AG04449 (cell line): Measurements from ENCODE around the gene WIPF1.
A peak's percentile ranks its signal among the peaks of the same experiment; 100 is the strongest.

Source experiments
- CTCF ChIA-PET: fragments of 350-600 bp; formaldehyde crosslinking; extraction: SDS; loops from one replicate; lab custom pipeline; 2021; ENCODE audit warnings: antibody characterized with exemption; lab: Yijun Ruan, JAX
- POLR2A ChIA-PET: fragments of 400-600, 350-600 bp; formaldehyde crosslinking; extraction: SDS; loops from one replicate; lab custom pipeline; 2020; ENCODE audit warnings: antibody characterized with exemption, inconsistent platforms; lab: Yijun Ruan, JAX
- DNase-seq: peaks from one replicate; pipeline ENCODE4 v3.0.0-alpha.2; 2010; ENCODE audit warnings: low read depth, low spot score
- H3K4me3 ChIP-seq: 2 replicates; pipeline ENCODE4 v1.5.1; 2011; ENCODE audit warnings: low read depth, mild to moderate bottlenecking, control low read depth, low read length
- TF ChIP-seq, protein P1 (sequence below): IDR thresholded peaks from one replicate; pipeline ENCODE4 v1.5.1; 2011; ENCODE audit warnings: mild to moderate bottlenecking, moderate library complexity, low read length, control low read depth, inconsistent platforms; ENCODE audit not compliant: insufficient read depth; ENCODE audit errors: missing control alignments

WIPF1 gene

DNA sequence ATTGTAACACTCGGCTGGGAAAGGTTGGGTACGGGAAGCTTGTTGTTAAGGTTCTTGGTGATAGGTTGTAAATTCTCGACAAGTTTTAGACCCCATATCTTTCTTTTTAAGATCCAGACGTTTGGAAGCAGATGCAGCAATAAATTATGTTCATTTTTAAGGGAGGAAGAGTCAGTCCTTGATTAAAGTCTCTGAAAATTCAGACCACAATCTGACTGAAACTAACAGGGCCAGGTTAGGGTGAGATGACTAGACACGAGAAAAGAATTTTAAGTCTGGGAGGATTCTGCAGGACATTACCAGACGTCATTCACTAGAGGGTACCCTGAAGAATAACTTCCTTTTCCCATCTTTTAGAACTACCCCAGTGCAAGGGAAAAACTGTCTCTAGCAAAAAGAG, 16.1 kb downstream of the WIPF1 start:
- ChIA-PET CTCF (interaction anchor here (1.0 to 27.2 kb wide), 5 partner anchors 15 to 119 kb away, joined by 3 to 666 read pairs (median 4); no protein-coding TSS in a partner anchor), POLR2A (no interaction called here)
- DNase-seq: no peak
- no peak overlapping the region for H3K4me3 ChIP-seq
- TF ChIP-seq, protein P1, sequence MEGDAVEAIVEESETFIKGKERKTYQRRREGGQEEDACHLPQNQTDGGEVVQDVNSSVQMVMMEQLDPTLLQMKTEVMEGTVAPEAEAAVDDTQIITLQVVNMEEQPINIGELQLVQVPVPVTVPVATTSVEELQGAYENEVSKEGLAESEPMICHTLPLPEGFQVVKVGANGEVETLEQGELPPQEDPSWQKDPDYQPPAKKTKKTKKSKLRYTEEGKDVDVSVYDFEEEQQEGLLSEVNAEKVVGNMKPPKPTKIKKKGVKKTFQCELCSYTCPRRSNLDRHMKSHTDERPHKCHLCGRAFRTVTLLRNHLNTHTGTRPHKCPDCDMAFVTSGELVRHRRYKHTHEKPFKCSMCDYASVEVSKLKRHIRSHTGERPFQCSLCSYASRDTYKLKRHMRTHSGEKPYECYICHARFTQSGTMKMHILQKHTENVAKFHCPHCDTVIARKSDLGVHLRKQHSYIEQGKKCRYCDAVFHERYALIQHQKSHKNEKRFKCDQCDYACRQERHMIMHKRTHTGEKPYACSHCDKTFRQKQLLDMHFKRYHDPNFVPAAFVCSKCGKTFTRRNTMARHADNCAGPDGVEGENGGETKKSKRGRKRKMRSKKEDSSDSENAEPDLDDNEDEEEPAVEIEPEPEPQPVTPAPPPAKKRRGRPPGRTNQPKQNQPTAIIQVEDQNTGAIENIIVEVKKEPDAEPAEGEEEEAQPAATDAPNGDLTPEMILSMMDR: no peak

DNA sequence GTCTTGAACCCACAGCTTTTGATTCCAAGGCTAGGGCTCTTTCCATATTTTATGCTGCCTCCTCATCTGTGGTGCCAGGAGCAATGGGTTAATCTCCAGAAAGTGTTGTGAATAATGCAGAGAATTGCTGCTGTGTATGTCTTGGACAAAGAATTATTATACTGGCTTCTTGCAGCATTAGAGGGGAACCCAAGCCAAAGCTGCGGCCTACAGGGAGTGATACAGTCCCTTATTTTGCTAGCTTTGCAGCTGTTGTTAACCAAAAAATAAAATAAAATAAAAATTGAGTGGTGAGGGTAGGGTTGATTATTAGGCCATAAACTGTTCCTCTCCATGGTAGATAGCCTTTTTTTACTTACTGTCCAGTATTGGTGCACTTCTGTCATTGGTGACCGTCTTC, 16.7 kb downstream of the WIPF1 start:
- ChIA-PET CTCF (interaction anchor here (0.7 to 27.2 kb wide), 6 partner anchors 10 to 111 kb away, joined by 3 to 666 read pairs (median 10); no protein-coding TSS in a partner anchor), POLR2A (no interaction called here)
- TF ChIP-seq, protein P1: no peak
- no peak overlapping the region for H3K4me3 ChIP-seq
- no peak for DNase-seq

DNA sequence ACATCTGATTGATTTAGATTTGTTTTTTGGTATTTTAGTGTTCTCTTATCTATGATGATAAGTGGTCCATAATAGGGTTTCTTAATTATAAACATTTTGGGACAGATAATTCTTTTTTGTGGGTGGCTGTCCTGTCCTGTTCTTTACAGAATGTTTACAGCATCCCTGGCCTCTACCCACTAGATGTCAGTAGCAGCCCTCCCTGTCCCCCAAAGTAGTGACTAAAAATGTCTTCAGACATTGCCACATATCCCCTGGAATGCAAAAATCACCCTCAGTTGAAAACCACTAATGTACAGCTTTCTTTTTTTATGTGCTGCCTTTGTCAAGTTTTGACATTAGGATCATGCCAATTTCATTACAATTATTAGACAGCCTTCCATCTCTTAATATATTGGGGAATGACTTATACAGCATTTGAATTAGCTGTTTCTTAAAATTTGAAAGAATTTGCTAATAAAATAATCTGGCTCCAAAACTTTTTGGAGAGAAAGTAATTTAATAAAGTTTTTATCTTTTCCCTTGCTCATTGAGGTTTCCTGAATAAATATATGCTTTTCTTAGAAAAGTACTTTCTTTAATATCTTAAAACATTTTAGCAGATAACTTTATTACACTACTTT, 19.5 kb downstream of the WIPF1 start:
- ChIA-PET CTCF (interaction anchor here (0.6 to 27.2 kb wide), 25 partner anchors 8 to 428 kb away, joined by 3 to 666 read pairs (median 5); partner anchors contain the start of gene WIPF1), POLR2A (no interaction called here)
- no peak overlapping the region for H3K4me3 ChIP-seq
- TF ChIP-seq, protein P1: peak; percentile 66
- no peak for DNase-seq

DNA sequence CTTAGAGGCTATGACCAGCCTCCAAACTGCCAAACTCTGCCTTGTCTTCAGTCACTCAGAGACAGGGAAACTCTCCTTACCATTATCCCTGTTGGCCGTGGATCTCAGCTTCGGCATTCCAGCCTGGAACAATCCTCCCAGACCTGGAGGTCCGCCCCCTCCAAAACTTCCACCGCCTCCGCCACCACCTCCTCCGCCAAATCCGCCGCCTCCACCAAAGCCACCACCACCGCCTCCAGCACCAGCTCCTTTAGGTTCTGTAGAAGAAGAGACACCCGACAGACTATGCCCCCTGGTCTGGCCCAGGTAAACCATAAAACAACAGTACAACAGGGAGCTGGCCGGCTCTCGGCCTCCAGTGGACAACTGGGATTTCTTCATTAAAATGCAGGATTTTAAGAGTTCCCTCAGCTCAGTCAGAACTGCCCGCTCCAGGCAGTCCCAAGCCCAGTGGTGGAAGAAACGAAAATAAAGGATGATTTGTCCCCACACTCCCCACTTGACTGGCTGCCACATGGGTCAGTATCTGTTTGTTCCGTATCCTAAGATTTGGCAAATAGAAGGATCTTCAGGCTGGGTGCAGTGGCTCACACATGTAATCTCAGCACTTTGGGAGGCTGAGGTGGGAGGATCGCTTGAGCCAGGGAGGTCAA, 22.4 kb downstream of the WIPF1 start:
- TF ChIP-seq, protein P1: no peak
- POLR2A ChIA-PET: no interaction called here
- H3K4me3 ChIP-seq: no peak overlapping the region
- DNase-seq: no peak
- CTCF ChIA-PET: interaction anchor here (1.0 to 27.2 kb wide), 6 partner anchors 11 to 173 kb away, joined by 3 to 666 read pairs (median 3); no protein-coding TSS in a partner anchor

DNA sequence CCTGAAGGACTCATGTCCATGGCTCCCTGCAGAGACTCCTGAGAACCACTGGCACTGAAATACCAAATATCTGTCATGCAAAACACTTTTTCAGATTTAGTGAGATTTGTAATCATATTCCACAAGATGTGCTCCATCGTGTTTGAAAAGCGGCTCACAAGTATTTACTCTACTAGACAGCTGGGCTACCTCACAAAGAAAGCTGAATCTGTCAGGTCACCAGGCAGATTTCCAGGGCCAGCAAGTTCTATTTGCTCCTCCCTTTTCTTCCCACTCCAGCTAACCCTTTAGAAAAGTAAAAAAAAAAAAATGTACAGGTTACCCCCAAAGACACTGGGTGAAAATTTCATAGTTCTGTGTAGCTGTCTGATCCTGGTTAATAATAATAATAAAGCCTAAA, 22.9 kb downstream of the WIPF1 start:
- CTCF ChIA-PET: interaction anchor here (1.0 to 27.2 kb wide), 5 partner anchors 10 to 174 kb away, joined by 3 to 666 read pairs (median 3); no protein-coding TSS in a partner anchor
- TF ChIP-seq, protein P1: no peak
- DNase-seq: no peak
- H3K4me3 ChIP-seq: no peak overlapping the region
- POLR2A ChIA-PET: no interaction called here

DNA sequence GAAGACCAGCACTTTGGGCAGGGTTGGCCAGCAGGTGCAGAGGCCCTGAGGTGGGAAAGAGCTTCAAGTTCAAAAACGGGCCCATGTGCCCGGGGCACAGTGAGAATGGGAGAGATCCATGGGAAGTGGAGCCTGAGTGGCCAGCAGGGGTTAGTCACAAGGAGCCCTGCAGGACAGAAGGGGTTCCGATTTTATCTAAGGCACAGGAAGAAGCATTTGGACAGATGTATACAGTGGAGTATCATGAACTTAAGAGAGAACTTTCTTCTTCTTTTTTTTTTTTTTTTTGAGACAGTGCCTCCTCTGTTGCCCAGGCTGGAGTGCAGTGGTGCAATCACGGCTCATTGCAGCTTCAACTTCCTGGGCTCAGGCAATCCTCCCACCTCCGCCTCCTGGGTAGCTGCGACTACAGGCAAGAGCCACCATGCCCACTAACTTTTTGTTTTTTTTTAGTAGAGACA, 24.0 kb downstream of the WIPF1 start:
- TF ChIP-seq, protein P1: no peak
- CTCF ChIA-PET: interaction anchor here (27.2 kb wide), 1 partner anchor 118 kb away, joined by 666 read pairs; no protein-coding TSS in a partner anchor
- no peak for DNase-seq
- no peak overlapping the region for H3K4me3 ChIP-seq
- POLR2A ChIA-PET: no interaction called here
